Liver (tissue), 3 donors: ENCODE data around the gene CHST5.

Source experiments
- GABPA ChIP-seq, 2 donors: IDR thresholded peaks in 1 of 2; conservative IDR thresholded peaks in 1 of 2; 2 replicates each; pipeline ENCODE4 v1.6.1; 2016; ENCODE audit warnings: antibody characterized with exemption in 2 of 2, mild to moderate bottlenecking in 1 of 2, moderate library complexity in 1 of 2
- HNF4A ChIP-seq, 2 donors: conservative IDR thresholded peaks; 2 replicates each; pipeline ENCODE4 v1.6.1; 2016; ENCODE audit warnings: antibody characterized with exemption in 2 of 2, mild to moderate bottlenecking in 2 of 2
- HNF4G ChIP-seq: IDR thresholded peaks from 2 replicates; pipeline ENCODE4 v1.6.1; 2016; ENCODE audit warnings: antibody characterized with exemption
- JUND ChIP-seq, 2 donors: IDR thresholded peaks; 2 replicates each; pipeline ENCODE4 v1.6.1; 2016; ENCODE audit warnings: antibody characterized with exemption in 2 of 2
- RAD21 ChIP-seq, 2 donors: IDR thresholded peaks; 2 replicates each; pipeline ENCODE4 v1.6.1; 2016; ENCODE audit warnings: antibody characterized with exemption in 2 of 2, mild to moderate bottlenecking in 2 of 2
- REST ChIP-seq: IDR thresholded peaks from 2 replicates; pipeline ENCODE4 v1.6.1; 2016; ENCODE audit warnings: antibody characterized with exemption, mild to moderate bottlenecking
- RXRA ChIP-seq, 2 donors: IDR thresholded peaks; 2 replicates each; pipeline ENCODE4 v1.6.1; 2017 to 2018; ENCODE audit warnings: antibody characterized with exemption in 2 of 2, mild to moderate bottlenecking in 1 of 2
- SP1 ChIP-seq: IDR thresholded peaks from 2 replicates; pipeline ENCODE4 v1.6.1; 2018; ENCODE audit warnings: antibody characterized with exemption, mild to moderate bottlenecking
- TAF1 ChIP-seq: conservative IDR thresholded peaks from 2 replicates; pipeline ENCODE4 v1.6.1; 2016; ENCODE audit warnings: antibody characterized with exemption, mild to moderate bottlenecking
- YY1 ChIP-seq: IDR thresholded peaks from 2 replicates; pipeline ENCODE4 v1.6.1; 2016; ENCODE audit warnings: antibody characterized with exemption, mild to moderate bottlenecking
- TF ChIP-seq, protein P1 (sequence below): fragments of 150-350 bp; IDR thresholded peaks from 2 replicates; pipeline ENCODE4 v1.5.1; 2017; ENCODE audit warnings: improper control_type of control experiment, low read depth, low read length; ENCODE audit not compliant: missing input control
- TF ChIP-seq, protein P2 (sequence below): IDR thresholded peaks from 2 replicates; pipeline ENCODE4 v1.6.1; 2016; ENCODE audit warnings: antibody characterized with exemption
- TF ChIP-seq, protein P3 (sequence below): IDR thresholded peaks from 2 replicates; pipeline ENCODE4 v1.6.1; 2016; ENCODE audit warnings: antibody characterized with exemption
- donor health status: healthy.
- donor health status: healthy.

GRCh38 chr16:75532142-75532765 lies 3.7 kb downstream of the CHST5 start:
- TF ChIP-seq, protein P1, sequence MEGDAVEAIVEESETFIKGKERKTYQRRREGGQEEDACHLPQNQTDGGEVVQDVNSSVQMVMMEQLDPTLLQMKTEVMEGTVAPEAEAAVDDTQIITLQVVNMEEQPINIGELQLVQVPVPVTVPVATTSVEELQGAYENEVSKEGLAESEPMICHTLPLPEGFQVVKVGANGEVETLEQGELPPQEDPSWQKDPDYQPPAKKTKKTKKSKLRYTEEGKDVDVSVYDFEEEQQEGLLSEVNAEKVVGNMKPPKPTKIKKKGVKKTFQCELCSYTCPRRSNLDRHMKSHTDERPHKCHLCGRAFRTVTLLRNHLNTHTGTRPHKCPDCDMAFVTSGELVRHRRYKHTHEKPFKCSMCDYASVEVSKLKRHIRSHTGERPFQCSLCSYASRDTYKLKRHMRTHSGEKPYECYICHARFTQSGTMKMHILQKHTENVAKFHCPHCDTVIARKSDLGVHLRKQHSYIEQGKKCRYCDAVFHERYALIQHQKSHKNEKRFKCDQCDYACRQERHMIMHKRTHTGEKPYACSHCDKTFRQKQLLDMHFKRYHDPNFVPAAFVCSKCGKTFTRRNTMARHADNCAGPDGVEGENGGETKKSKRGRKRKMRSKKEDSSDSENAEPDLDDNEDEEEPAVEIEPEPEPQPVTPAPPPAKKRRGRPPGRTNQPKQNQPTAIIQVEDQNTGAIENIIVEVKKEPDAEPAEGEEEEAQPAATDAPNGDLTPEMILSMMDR: no peak
- TF ChIP-seq GABPA (IDR thresholded peaks at IDR 0.05 in 1 of 2, conservative IDR thresholded peaks at IDR 0.05 in 1 of 2): no peak
- TF ChIP-seq TAF1: no peak
- TF ChIP-seq SP1: no peak
- TF ChIP-seq RAD21 (IDR thresholded peaks at IDR 0.05): no peak
- TF ChIP-seq HNF4A (conservative IDR thresholded peaks at IDR 0.05): no peak
- TF ChIP-seq, protein P2, sequence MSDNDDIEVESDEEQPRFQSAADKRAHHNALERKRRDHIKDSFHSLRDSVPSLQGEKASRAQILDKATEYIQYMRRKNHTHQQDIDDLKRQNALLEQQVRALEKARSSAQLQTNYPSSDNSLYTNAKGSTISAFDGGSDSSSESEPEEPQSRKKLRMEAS: no peak
- TF ChIP-seq, protein P3, sequence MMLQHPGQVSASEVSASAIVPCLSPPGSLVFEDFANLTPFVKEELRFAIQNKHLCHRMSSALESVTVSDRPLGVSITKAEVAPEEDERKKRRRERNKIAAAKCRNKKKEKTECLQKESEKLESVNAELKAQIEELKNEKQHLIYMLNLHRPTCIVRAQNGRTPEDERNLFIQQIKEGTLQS: no peak
- no peak for TF ChIP-seq REST
- no peak for TF ChIP-seq YY1
- TF ChIP-seq HNF4G: no peak
- no peak for TF ChIP-seq JUND (IDR thresholded peaks at IDR 0.05)
- no peak for TF ChIP-seq RXRA (IDR thresholded peaks at IDR 0.05)
